ENCODE measurements around the gene FADS6. TPM values are rescaled to one million over a fixed set of nuclear protein-coding genes. Genes with fewer than 3 reads are reported as not detected.
"Not testable (repeated sequence)": the region's sequence is repeated elsewhere in the genome, so short reads cannot be mapped to it uniquely, and the experiment has no call there.

Gene FADS6
- total RNA-seq, 1 donor from 2014 or later, result 0.82 TPM

DNA sequence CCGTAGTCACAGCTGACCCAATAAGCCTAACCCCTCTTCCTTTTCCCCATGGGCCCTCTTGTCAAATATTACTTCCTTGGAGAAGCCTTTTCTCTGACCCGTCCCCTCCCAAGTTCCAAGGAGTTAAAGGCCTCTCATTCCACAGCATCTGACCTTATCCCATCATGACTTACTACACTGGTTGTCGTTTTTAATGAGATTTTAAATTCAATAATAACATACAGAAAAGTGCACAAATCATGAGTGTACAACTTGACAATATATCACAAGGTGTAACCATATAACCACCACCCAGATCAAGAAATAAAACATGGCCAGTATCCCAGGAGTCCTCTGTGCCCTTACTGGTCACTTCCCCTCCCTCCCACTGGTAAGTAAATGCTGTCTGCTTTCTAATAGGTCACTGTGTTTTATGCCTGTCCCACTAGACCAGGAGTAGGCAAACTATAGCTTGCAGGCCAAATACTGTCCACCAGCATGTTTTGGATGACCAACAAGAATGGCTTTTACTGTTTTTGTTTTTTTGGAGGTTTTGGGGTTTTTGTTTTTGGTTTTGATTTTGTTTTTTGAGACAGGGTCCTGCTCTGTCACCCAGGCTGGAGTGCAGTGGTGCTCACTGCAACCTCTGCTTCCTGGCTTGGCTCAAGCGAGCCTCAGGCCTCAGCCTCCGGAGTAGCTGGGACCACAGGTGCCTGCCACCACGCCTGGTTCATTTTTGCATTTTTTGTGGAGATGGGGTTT is 19.4 kb downstream of the FADS6 start:
- no peak for DNase-seq (ENCODE audit: extremely low spot score, unreplicated experiment)
- peaks cover 7% of the 10 kb centered on the region for H3K27me3 Mint-ChIP-seq
- peaks cover 18% of the 10 kb centered on the region for H3K4me1 Mint-ChIP-seq (ENCODE audit: unreplicated experiment)
- H3K4me3 Mint-ChIP-seq, result peak overlapping the region; percentile 98
- peak overlapping the region; percentile 99 for H3K27ac Mint-ChIP-seq
- TF ChIP-seq CTCF (conservative IDR thresholded peaks at IDR 0.05), result no peak
- H3K9me3 Mint-ChIP-seq, result no peaks in the 10 kb centered on the region
- peaks cover 7% of the 10 kb centered on the region for H3K36me3 Mint-ChIP-seq

DNA sequence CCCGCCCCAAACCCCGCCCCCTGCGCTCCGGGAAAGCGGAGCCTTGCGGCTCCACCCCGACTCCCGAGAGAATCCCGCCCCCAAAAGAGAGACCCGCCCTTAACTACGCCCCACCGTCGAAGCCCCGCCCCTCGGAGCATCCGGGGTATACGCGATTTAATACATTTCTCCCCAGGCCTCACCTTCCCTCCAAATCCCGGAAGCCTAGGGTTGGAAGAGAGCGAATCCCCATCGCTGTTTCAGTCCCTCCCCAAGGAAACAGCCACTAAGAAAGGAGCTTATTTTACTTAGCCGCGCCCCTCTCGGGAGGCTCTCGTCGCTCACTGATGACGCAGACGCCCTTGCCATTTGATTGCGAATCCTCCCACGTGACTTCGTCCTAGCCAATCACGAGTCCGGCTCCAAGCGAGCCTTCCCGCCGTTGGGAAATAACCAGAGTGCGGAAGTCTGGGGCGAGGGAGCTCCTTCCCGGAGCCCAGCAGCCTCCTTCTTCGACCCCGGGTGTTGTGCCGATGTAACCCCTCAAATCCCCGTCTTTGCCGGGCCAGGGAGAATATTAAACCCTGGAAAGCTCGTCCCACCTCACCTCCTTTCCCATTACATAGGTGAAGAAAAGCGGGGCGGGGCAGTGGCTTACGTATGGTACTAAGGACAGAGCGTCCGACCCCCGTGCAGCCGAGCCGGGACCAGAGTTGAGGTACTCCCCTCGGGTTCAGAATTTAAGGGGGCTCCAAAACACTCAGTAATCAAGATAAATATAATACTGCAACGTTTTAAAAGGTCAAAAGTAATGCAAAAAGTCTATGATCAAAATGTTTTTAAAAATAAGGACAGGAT is 20.2 kb downstream of the FADS6 start:
- H3K27ac Mint-ChIP-seq, result peak overlapping the region; percentile 99
- H3K27me3 Mint-ChIP-seq, result peaks cover 7% of the 10 kb centered on the region
- H3K36me3 Mint-ChIP-seq, result peaks cover 7% of the 10 kb centered on the region
- H3K9me3 Mint-ChIP-seq, result no peaks in the 10 kb centered on the region
- H3K4me1 Mint-ChIP-seq (ENCODE audit: unreplicated experiment), result peaks cover 18% of the 10 kb centered on the region
- H3K4me3 Mint-ChIP-seq, result peak overlapping the region; percentile 98
- peak; percentile 99 for DNase-seq (ENCODE audit: extremely low spot score, unreplicated experiment)
- no peak for TF ChIP-seq CTCF (conservative IDR thresholded peaks at IDR 0.05)

- Mint-ChIP-seq H3K4me3 (peak within 1 kb of the TSS; percentile 98), H3K4me1 (ENCODE audit: unreplicated experiment) (peaks cover 18% of the 10 kb centered on the region), H3K27ac (peak within 1 kb of the TSS; percentile 99), H3K27me3 (peaks cover 7% of the 10 kb centered on the region), H3K9me3 (no peaks in the 10 kb centered on the region), H3K36me3 (peaks cover 7% of the 10 kb centered on the region)
- no peak for DNase-seq (ENCODE audit: extremely low spot score, unreplicated experiment)
- TF ChIP-seq CTCF (conservative IDR thresholded peaks at IDR 0.05), result no peak
These were observed 21.0 kb downstream of the FADS6 start, which contains the start of gene FDXR for GRCh38 chr17:74872313-74873036. FDXR (minus strand) TSS chr17:74872994; CDS start chr17:74872944, 50 bp downstream.

GRCh38 chr17:74871356-74872076 is 21.9 kb downstream of the FADS6 start:
- Mint-ChIP-seq H3K9me3 (no peaks in the 10 kb centered on the region), H3K36me3 (peaks cover 7% of the 10 kb centered on the region), H3K27ac (peak overlapping the region; percentile 99), H3K4me1 (ENCODE audit: unreplicated experiment) (peaks cover 18% of the 10 kb centered on the region), H3K27me3 (peaks cover 7% of the 10 kb centered on the region), H3K4me3 (peak overlapping the region; percentile 98)
- no peak for DNase-seq (ENCODE audit: extremely low spot score, unreplicated experiment)
- TF ChIP-seq CTCF (conservative IDR thresholded peaks at IDR 0.05), result no peak

- no peak overlapping the region for H3K4me3 Mint-ChIP-seq
- peaks cover 18% of the 10 kb centered on the region for H3K4me1 Mint-ChIP-seq (ENCODE audit: unreplicated experiment)
- no peak overlapping the region for H3K27ac Mint-ChIP-seq
- peaks cover 7% of the 10 kb centered on the region for H3K36me3 Mint-ChIP-seq
- TF ChIP-seq CTCF (conservative IDR thresholded peaks at IDR 0.05), result no peak
- no peaks in the 10 kb centered on the region for H3K9me3 Mint-ChIP-seq
- no peak for DNase-seq (ENCODE audit: extremely low spot score, unreplicated experiment)
- peaks cover 7% of the 10 kb centered on the region for H3K27me3 Mint-ChIP-seq
These were observed 22.9 kb downstream of the FADS6 start for GRCh38 chr17:74870512-74870911.

- peaks cover 20% of the 10 kb centered on the region for H3K4me1 Mint-ChIP-seq (ENCODE audit: unreplicated experiment)
- not testable (repeated sequence) for H3K4me3 Mint-ChIP-seq; H3K36me3 Mint-ChIP-seq; H3K9me3 Mint-ChIP-seq; H3K27me3 Mint-ChIP-seq; DNase-seq (ENCODE audit: extremely low spot score, unreplicated experiment); H3K27ac Mint-ChIP-seq
These were observed 23.4 kb downstream of the FADS6 start for GRCh38 chr17:74870028-74870427.
